HG03108 (cell line): Measurements from ENCODE around the gene ZNF280D.

Source experiments
- ATAC-seq: cut with Tn5 transposase; IDR thresholded peaks from one replicate; pipeline ENCODE4 v1.9.1; 2021; ENCODE audit warnings: moderate library complexity; ENCODE audit not compliant: unreplicated experiment

The ZNF280D gene

DNA sequence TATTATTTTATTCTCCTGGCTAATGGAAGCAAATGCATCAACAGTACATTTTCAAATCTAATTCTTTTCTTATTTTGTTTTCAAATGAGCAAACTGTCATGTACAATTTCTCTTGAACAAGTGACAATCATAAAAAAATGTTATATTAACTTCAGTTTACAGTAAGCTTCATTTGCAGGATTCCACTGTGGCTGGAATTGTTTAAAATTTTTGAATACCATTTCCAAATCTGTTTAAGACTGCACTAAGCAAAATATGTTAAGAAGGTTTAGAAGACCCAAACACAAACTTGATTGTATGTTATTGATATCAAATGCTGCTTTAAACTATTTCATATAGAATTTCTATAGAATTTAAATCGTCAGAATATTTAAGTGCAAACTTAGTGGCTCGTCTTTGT lies 92.8 kb downstream of the ZNF280D start:
- ATAC-seq = no peak

- ATAC-seq = no peak
These were observed 93.2 kb downstream of the ZNF280D start for GRCh38 chr15:56640127-56640526.

DNA sequence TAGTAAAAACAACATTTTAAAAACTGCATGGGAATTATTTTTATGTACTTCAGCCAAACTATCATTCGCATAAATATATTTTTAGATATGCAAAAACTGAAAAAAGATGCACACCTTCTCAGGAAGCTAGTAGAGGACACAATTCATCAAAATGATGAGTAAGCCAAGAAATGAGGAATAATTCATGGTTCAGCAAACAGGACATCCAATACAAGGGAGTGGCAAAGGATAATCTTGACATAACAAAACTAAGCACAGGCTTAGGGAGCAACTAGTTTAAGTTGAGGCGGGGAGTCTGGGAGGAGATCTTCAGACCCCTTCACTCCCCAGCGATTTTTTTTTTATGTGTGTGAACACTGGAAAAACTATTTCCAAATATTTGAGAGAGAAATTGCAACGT lies 93.7 kb downstream of the ZNF280D start:
- ATAC-seq = no peak

DNA sequence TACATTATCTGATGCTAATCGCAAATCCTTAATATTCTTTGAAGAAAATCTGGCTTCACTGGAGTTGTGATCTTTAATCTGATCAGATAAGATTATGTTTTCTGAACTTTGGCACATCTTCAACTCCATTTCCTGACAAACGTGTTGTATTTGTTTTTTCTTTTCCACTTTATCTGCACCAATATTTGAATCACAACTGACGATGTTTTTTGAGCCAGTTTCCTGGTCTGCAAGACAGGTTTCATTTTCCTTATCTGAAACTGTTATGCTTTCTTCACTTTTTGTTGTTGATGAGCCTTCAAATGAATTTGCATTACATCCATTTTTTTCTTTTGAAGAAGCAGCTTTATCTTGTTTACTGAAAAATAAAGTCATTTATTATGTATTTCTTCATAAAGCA lies 101.5 kb downstream of the ZNF280D start:
- ATAC-seq = no peak

- no peak for ATAC-seq
These were observed 104.3 kb downstream of the ZNF280D start for GRCh38 chr15:56628893-56629532.

- ATAC-seq = no peak
These were observed 113.4 kb downstream of the ZNF280D start for GRCh38 chr15:56619887-56620286.

DNA sequence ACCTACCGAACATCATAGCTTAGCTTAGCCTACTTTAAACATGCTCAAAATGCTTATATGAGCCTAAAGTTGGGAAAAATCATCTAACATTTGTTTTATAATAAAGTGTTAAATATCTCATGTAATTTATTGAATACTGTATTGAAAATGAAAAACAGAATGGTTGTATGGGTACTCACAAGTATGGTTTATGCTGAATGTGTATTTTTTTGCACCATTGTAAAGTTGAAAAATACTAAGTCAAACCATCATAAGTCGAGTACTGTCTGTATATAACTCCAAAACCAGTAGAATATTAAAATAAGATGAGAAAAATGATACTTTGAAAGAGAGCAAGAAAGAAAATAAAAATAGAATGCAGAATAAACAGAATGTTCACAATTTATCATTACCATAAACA lies 115.7 kb downstream of the ZNF280D start:
- no peak for ATAC-seq

DNA sequence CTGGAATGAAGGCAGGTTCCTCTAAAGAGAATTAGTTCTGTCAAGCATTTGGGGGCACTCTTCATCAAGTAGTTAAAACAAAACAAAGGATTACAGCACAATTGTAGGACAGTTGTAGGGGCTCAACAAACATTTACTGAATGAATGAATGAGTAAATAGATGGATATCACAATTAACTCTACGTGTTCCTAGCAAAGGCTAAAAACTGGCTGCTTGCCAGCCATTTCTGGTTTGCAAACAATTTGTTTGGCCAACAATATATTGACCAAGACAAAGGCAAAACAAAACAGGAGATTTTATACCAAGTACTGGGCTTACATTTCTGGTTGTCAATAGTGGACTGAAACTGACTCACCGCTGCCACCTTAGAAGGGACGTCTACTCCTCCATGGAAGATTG lies 116.8 kb downstream of the ZNF280D start:
- no peak for ATAC-seq

DNA sequence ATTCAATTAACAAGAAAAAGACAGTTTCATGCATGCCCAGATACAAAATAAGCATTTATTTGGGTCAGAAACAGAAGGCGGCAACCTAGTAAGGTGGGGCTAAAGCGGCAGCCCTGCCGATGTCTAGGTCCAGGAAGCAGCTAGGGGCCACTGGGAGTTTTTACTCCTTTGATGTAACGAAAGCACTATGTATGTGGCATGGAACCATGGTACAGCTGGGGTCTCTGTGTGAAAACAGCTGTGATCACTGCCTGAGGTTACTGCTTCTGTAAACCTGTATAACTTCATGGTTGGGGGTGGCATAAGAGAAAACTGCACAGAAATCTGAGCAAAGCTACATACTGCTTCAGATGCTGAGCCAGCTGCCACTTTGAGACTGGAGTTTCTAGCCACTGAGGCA lies 119.5 kb downstream of the ZNF280D start:
- no peak for ATAC-seq

DNA sequence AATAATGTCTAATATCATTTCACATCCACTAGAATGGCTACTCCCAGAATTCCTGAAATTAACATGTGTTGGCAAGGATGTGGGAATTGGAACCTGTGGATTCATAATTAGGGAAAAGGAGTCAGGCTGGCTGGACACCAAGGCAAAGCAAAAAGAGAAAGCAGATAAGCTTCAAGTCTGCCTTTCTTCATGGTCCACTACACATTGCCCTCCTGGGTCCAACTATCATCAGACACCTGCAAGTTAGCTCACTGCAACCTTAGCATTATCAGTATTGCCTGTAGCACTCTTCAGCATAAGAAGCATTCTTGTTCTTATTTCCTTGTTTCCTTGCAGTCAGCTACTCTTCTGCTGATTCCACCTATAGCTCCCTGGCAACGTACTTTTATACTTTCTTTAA lies 124.3 kb downstream of the ZNF280D start:
- ATAC-seq = no peak

- peak; percentile 86 for ATAC-seq
These were observed 125.0 kb downstream of the ZNF280D start for GRCh38 chr15:56608140-56608778.

GRCh38 chr15:56602253-56602652 lies 131.1 kb downstream of the ZNF280D start:
- ATAC-seq = no peak

DNA sequence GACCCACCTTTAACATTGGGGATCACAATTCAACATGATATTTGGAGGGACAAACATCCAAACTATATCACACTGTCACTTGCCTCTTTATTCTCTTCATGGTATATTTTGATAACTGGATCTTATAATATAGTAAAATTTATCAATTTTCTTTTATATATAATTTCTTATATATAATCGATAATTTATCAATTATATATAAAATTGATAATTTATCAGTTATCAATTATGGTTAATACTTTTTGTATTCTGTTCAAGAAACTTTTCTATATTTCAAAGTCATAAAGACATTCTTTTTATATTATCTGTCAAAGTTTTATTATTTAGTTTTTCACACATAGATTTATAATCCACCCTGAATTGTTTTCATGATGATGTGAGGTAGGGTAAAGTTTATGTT lies 132.9 kb downstream of the ZNF280D start:
- ATAC-seq = no peak

DNA sequence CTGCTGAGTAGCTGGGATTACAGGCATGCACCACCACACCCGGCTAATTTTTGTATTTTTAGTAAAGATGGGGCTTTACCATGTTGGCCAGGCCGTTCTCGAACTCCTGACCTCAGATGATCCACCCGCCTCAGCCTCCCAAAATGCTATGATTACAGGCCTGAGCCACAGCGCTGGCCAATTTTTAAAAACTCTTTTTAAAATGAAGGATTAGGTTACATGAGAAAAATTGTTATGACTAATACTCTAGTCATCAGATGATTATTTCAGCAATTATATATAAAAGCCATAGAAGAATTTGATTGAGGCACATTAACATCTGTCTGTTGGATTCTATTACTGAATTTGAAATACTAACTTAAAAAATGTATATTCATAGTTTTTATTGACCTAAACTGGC lies 134.3 kb downstream of the ZNF280D start:
- no peak for ATAC-seq

- ATAC-seq = no peak
These were observed 145.6 kb downstream of the ZNF280D start for GRCh38 chr15:56587686-56588085.

GRCh38 chr15:56586206-56586605 lies 147.1 kb downstream of the ZNF280D start:
- ATAC-seq = no peak

DNA sequence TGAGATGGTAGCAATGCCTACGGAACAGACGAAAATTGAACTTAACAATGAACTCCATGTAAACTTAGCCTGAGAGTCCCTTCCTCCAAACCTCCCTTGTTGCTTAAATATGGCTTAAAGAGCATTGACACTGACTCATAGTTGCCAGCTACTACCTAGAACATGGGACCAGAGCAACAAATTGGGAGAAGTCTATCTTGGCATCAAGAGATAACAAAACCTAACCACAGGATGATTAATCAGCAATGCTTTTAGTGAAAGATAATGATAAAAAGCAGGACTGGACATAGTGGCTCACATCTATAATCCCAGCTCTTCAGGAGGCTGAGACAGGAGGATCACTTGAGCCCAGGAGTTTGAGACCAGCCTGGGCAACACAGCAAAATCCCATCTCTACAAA lies 150.5 kb downstream of the ZNF280D start:
- ATAC-seq = no peak
